Natural killer cell (primary cell): ENCODE data around the gene CTAG2. TPM values are rescaled to one million over a fixed set of nuclear protein-coding genes. Genes with fewer than 3 reads are reported as not detected.

Experiments used
- ATAC-seq, 3 donors: fragments of 150-1000 bp in 2 of 3; fragments of 200-7000 bp in 1 of 3; cut with Tn5 transposase; 1 replicate in 1 of 3; 2 replicates in 2 of 3; pipeline ENCODE4 v1.10.0; 2021; ENCODE audit warnings: mild to moderate bottlenecking in 2 of 3, moderate library complexity in 2 of 3
- DNase-seq, 2 donors: peaks; one replicate each; pipeline versions ENCODE4 v3.0.0 to v3.0.0-alpha.2; 2013 to 2021; ENCODE audit warnings: mixed read lengths in 1 of 2
- H3K27ac ChIP-seq: one replicate; pipeline ENCODE4 v1.5.1; 2013; ENCODE audit warnings: mild to moderate bottlenecking, low read length
- H3K27me3 ChIP-seq: one replicate; pipeline ENCODE4 v1.6.1; 2013; ENCODE audit warnings: low read length; ENCODE audit not compliant: control insufficient read depth, insufficient read depth
- H3K36me3 ChIP-seq: one replicate; pipeline ENCODE4 v1.6.1; 2013; ENCODE audit warnings: low read length; ENCODE audit not compliant: control insufficient read depth, insufficient read depth
- H3K4me1 ChIP-seq: one replicate; pipeline ENCODE4 v1.6.1; 2013; ENCODE audit warnings: low read length; ENCODE audit not compliant: control insufficient read depth, insufficient read depth
- H3K4me3 ChIP-seq: one replicate; pipeline ENCODE4 v1.5.1; 2013; ENCODE audit warnings: low read length
- H3K9me3 ChIP-seq: one replicate; pipeline ENCODE4 v1.6.1; 2013; ENCODE audit warnings: low read length; ENCODE audit not compliant: control insufficient read depth, insufficient read depth
- H3K27ac Mint-ChIP-seq, 2 donors: one replicate each; pipeline ENCODE4 v1.8.0; 2022; ENCODE audit warnings: mild to moderate bottlenecking in 2 of 2, mixed read lengths in 2 of 2, moderate library complexity in 1 of 2
- H3K27me3 Mint-ChIP-seq, 2 donors: one replicate each; pipeline ENCODE4 v1.8.0; 2022; ENCODE audit warnings: low read depth in 2 of 2, mixed read lengths in 2 of 2
- H3K36me3 Mint-ChIP-seq: one replicate; pipeline ENCODE4 v1.8.0; 2022; ENCODE audit warnings: mixed read lengths
- H3K4me1 Mint-ChIP-seq, 2 donors: one replicate each; pipeline ENCODE4 v1.8.0; 2022; ENCODE audit warnings: mixed read lengths in 2 of 2
- H3K4me3 Mint-ChIP-seq: one replicate; pipeline ENCODE4 v1.8.0; 2022; ENCODE audit warnings: mild to moderate bottlenecking, moderate library complexity, mixed read lengths
- H3K9me3 Mint-ChIP-seq, 2 donors: one replicate each; pipeline ENCODE4 v1.8.0; 2022; ENCODE audit warnings: mixed read lengths in 2 of 2
- WGBS: methylation state at CpG from one replicate; pipeline ENCODE4 v1.1.7; 2013; ENCODE audit warnings: missing lambda C conversion rate; ENCODE audit not compliant: insufficient coverage; 5-methylcytosine and 5-hydroxymethylcytosine counted together
- intact Hi-C: fragments of 100-400 bp; cut with micrococcal nuclease; formaldehyde crosslinking; loops from one replicate; pipeline ENCODE4 v1.14.2; 2022
- total RNA-seq, 4 donors: library from RNA; stranded (reverse); fragments of 120-200 nt in 1 of 4; gene quantifications; one replicate each; pipeline versions ENCODE4 v1.2.3 to v1.2.4, GENCODE V29; 2013 to 2022
- TF ChIP-seq, protein P1 (sequence below): fragments of 200-600 bp; IDR thresholded peaks from one replicate; pipeline ENCODE4 v1.8.0; 2022; ENCODE audit warnings: antibody characterized with exemption

Gene CTAG2
- total RNA-seq, 3 donors from 2014 or later (not counting 1 experiment from before 2014, with no cell fraction given), result not detected

DNA sequence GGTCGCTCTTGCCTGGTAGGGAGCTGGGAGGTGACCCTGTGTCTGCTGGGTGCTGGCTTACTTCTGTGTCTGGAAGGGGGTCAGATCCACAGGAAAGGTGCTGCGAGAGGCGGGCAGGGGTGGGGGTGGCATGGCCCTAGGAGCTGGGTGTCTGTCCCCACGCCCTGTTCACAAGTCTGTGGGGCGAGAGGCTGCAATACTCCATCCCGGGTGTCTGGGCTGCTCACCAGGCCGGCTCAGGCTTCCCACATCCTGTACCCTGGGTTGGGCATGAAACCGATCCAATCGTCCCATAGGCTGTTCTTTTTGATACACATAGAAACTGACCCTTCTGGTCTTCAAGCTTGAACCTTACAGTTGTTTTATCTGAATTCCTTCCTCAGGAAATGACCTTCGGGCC, 993 bp upstream of the CTAG2 start:
- TF ChIP-seq, protein P1, sequence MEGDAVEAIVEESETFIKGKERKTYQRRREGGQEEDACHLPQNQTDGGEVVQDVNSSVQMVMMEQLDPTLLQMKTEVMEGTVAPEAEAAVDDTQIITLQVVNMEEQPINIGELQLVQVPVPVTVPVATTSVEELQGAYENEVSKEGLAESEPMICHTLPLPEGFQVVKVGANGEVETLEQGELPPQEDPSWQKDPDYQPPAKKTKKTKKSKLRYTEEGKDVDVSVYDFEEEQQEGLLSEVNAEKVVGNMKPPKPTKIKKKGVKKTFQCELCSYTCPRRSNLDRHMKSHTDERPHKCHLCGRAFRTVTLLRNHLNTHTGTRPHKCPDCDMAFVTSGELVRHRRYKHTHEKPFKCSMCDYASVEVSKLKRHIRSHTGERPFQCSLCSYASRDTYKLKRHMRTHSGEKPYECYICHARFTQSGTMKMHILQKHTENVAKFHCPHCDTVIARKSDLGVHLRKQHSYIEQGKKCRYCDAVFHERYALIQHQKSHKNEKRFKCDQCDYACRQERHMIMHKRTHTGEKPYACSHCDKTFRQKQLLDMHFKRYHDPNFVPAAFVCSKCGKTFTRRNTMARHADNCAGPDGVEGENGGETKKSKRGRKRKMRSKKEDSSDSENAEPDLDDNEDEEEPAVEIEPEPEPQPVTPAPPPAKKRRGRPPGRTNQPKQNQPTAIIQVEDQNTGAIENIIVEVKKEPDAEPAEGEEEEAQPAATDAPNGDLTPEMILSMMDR, result no peak
- DNase-seq (no peak), ATAC-seq (no peak)
- intact Hi-C loops, result no loop called here
- H3K4me1 Mint-ChIP-seq, result peaks cover 8 to 10% of the 10 kb centered on the region in 2 donors
- H3K36me3 Mint-ChIP-seq, result no peaks in the 10 kb centered on the region
- H3K9me3 Mint-ChIP-seq, result no peaks in the 10 kb centered on the region
- Histone ChIP-seq H3K27me3 (no peaks in the 10 kb centered on the region), H3K4me3 (no peak overlapping the region), H3K27ac (no peak overlapping the region), H3K9me3 (no peaks in the 10 kb centered on the region), H3K36me3 (no peaks in the 10 kb centered on the region), H3K4me1 (no peaks in the 10 kb centered on the region)
- no peak overlapping the region for H3K27ac Mint-ChIP-seq
- no peak overlapping the region for H3K4me3 Mint-ChIP-seq
- no peaks in the 10 kb centered on the region for H3K27me3 Mint-ChIP-seq
- WGBS, result 45% methylated on average over 9 of the region's 10 CpGs

DNA sequence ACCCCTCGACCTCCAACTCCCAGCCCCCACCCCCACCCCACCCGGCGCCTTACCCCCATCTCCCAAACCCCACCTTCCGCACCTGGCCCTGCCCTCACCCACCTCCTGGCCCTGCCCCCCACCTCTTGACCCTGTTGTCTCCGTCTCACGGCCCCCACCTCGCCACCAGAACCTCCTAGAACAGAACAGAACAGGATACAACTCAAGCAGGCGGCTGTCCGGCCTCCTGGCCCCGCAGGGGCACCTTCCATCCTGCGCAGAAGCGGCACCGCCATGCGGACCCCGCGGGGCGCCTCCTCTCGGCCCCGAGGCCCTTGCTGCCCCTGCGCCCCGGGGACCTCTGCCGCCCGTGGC, 354 bp downstream of the CTAG2 start:
- intact Hi-C loops, result no loop called here
- H3K4me3 Mint-ChIP-seq, result no peak overlapping the region
- Histone ChIP-seq H3K27me3 (no peaks in the 10 kb centered on the region), H3K36me3 (no peaks in the 10 kb centered on the region), H3K4me1 (no peaks in the 10 kb centered on the region), H3K9me3 (no peaks in the 10 kb centered on the region), H3K27ac (no peak overlapping the region), H3K4me3 (no peak overlapping the region)
- H3K9me3 Mint-ChIP-seq, result no peaks in the 10 kb centered on the region
- H3K27me3 Mint-ChIP-seq, result no peaks in the 10 kb centered on the region
- DNase-seq (no peak), ATAC-seq (no peak)
- peaks cover 8 to 10% of the 10 kb centered on the region in 2 donors for H3K4me1 Mint-ChIP-seq
- no peak overlapping the region for H3K27ac Mint-ChIP-seq
- WGBS, result 87% methylated on average over 8 of the region's 23 CpGs
- no peaks in the 10 kb centered on the region for H3K36me3 Mint-ChIP-seq
- TF ChIP-seq, protein P1, result no peak

DNA sequence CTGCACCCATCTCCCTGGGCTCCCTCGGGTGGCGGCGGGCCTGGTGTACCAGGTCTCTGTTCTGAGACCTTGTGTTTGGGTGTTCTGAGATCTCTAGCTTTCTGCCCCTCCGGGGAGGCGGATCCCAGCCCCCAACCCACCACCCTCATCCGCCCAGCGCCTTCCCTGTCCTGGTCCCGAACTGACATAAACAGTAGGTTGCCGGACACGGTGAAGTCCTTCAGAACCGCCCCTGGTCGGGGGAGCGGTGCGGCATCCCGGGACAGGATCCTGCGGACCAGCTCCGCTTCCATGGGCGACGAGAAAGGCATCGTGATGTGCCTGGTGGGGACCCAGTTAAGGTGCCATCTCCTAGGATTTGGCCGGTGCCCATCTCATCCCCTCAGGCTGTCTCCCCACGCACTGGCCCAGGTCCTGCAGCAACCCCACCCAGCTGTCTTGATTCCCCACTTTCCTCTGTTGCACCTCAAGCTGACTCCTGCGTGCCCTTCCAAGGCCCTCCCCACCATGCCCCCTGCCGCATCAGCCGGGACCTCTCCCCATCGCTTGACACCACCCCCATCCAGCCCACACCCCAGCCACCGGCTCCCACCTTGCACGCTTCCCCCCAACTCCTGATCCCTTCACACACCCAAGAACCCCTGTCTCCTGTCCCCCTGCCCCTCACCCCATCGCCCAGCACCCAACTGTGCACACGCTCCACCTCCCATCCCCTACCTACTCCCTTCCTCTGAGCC, 900 bp downstream of the CTAG2 start:
- H3K36me3 ChIP-seq, result no peaks in the 10 kb centered on the region
- no peak overlapping the region for H3K27ac ChIP-seq
- Mint-ChIP-seq H3K36me3 (no peaks in the 10 kb centered on the region), H3K4me1 (peaks cover 8 to 10% of the 10 kb centered on the region in 2 donors), H3K27ac (no peak overlapping the region), H3K27me3 (no peaks in the 10 kb centered on the region), H3K4me3 (no peak overlapping the region), H3K9me3 (no peaks in the 10 kb centered on the region)
- H3K27me3 ChIP-seq, result no peaks in the 10 kb centered on the region
- intact Hi-C loops, result no loop called here
- H3K4me3 ChIP-seq, result no peak overlapping the region
- no peaks in the 10 kb centered on the region for H3K4me1 ChIP-seq
- WGBS, result 91% methylated on average over 24 of the region's 30 CpGs
- H3K9me3 ChIP-seq, result no peaks in the 10 kb centered on the region
- TF ChIP-seq, protein P1, result no peak
- no peak for DNase-seq
- no peak for ATAC-seq

DNA sequence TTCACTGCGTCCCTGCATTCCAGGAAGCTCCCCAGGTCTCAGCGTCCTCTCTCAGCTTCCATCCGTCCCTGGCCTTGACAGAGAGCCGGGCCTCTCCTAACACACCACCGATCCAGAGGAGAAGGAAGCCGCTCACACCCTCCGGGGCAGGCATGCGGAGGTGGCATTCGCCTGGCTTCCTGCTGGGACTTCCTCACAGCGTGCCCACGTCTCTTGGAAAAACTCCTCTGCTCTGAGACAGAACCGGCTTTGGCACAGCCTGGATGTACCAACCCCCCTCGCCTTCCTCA, 3.2 kb downstream of the CTAG2 start:
- Mint-ChIP-seq H3K27ac (no peak overlapping the region), H3K36me3 (no peaks in the 10 kb centered on the region), H3K4me3 (no peak overlapping the region), H3K27me3 (no peaks in the 10 kb centered on the region), H3K9me3 (no peaks in the 10 kb centered on the region), H3K4me1 (peaks cover 8 to 10% of the 10 kb centered on the region in 2 donors)
- ATAC-seq, result no peak
- Histone ChIP-seq H3K27ac (no peak overlapping the region), H3K4me3 (no peak overlapping the region), H3K4me1 (no peaks in the 10 kb centered on the region), H3K36me3 (no peaks in the 10 kb centered on the region), H3K27me3 (no peaks in the 10 kb centered on the region), H3K9me3 (no peaks in the 10 kb centered on the region)
- WGBS, result 67% methylated on average over 10 of the region's 13 CpGs
- intact Hi-C loops, result no loop called here
- DNase-seq, result no peak
- TF ChIP-seq, protein P1, result no peak
